ENCODE data around the gene IL21. TPM values are rescaled to one million over a fixed set of nuclear protein-coding genes. Genes with fewer than 3 reads are reported as not detected.

Gene IL21
- total and polyA plus RNA-seq, 2 of the 13 experiments (the other 11 are each of a cell fraction or from before 2014, with no cell fraction given), result not detected

- TF ChIP-seq ZHX1 (CRISPR knock-in tag; IDR thresholded peaks at IDR 0.05; ENCODE audit: low read depth), result no peak
- TF ChIP-seq NPAS2 (CRISPR knock-in tag; IDR thresholded peaks at IDR 0.05; ENCODE audit: borderline replicate concordance), result no peak
Measured at GRCh38 chr4:122658377-122658776, 37.5 kb upstream of the IL21 start (continued).

GRCh38 chr4:122657553-122657952 is 36.7 kb upstream of the IL21 start:
- ChIA-PET POLR2A (no interaction called here), CTCF (ENCODE audit: low intra/inter-chr PET ratio, low total read pairs) (no interaction called here)
- Histone ChIP-seq H3K36me3 (replicated peaks in 1 of 2; ENCODE audit: control insufficient read depth in 1 of 2, insufficient read depth in 2 of 2, low read length in 2 of 2) (no peaks in the 10 kb centered on the region), H3K79me2 (ENCODE audit: insufficient read depth, low read length) (no peaks in the 10 kb centered on the region), H3K9me3 (ENCODE audit: low read length) (no peaks in the 10 kb centered on the region), H3K27ac (ENCODE audit: extremely low read length, insufficient read depth, low read length) (no peak overlapping the region), H3K9ac (ENCODE audit: insufficient read depth, low read depth, low read length) (no peak overlapping the region), H3K4me1 (ENCODE audit: insufficient read depth, low read length) (no peaks in the 10 kb centered on the region), H3K4me3 (replicated peaks in 1 of 3; ENCODE audit: insufficient read depth in 1 of 3, low read depth in 2 of 3, low read length in 3 of 3) (no peak overlapping the region), H4K20me1 (ENCODE audit: insufficient read depth, low read length) (no peaks in the 10 kb centered on the region), H2AFZ (ENCODE audit: low read length) (no peak overlapping the region), H3K27me3 (ENCODE audit: control insufficient read depth in 1 of 2, insufficient read depth in 2 of 2, low read length in 2 of 2) (no peaks in the 10 kb centered on the region), H3K4me2 (ENCODE audit: low read depth, low read length) (no peak overlapping the region)
- DNase-seq (ENCODE audit: low spot score) (no peak), FAIRE-seq (no peak), ATAC-seq (no peak)
- 0% methylated on average over 1 of the region's 1 CpG for WGBS (ENCODE audit: low lambda C conversion rate)
- intact Hi-C loops (cut with micrococcal nuclease; ENCODE audit: unreplicated experiment) (no loop called here), in situ Hi-C loops (cut with HindIII; ENCODE audit: extremely low pct_ligation_motif_present, low pct_unique_long_range_greater_than_20kb) (no loop called here)
- no peak for TF ChIP-seq KLF16 (CRISPR knock-in tag; IDR thresholded peaks at IDR 0.05)
- TF ChIP-seq POLR2AphosphoS5 (IDR thresholded peaks at IDR 0.05; ENCODE audit: low read depth, low read length), result no peak
- no peak for TF ChIP-seq DRAP1 (CRISPR knock-in tag; IDR thresholded peaks at IDR 0.05)
- TF ChIP-seq CHD2 (IDR thresholded peaks at IDR 0.05; ENCODE audit: low read depth, low read length), result no peak
- TF ChIP-seq CENPX (CRISPR knock-in tag; IDR thresholded peaks at IDR 0.05), result no peak
- TF ChIP-seq ZNF44 (CRISPR knock-in tag; IDR thresholded peaks at IDR 0.05), result no peak
- no peak for TF ChIP-seq EED (CRISPR knock-in tag; IDR thresholded peaks at IDR 0.05)
- no peak for TF ChIP-seq ZBTB39 (CRISPR knock-in tag; IDR thresholded peaks at IDR 0.05)
- TF ChIP-seq ATF5 (CRISPR knock-in tag; IDR thresholded peaks at IDR 0.05; ENCODE audit: low read depth), result no peak
- no peak for TF ChIP-seq GATA4 (IDR thresholded peaks at IDR 0.05; ENCODE audit: borderline replicate concordance, low read depth)
- no peak for TF ChIP-seq LBX2 (CRISPR knock-in tag; IDR thresholded peaks at IDR 0.05; ENCODE audit: borderline replicate concordance)
- BruUV-seq (replicated peaks), result no TSS peak
